Activated naive CD8-positive, alpha-beta T cell treated with anti-CD3 and anti-CD28 coated beads, Interleukin-2, amount 10 ng/mL, durations not matched to agents 7 days and 5 days (primary cell): Measurements from ENCODE around the gene NEK6. TPM values are rescaled to one million over a fixed set of nuclear protein-coding genes. Genes with fewer than 3 reads are reported as not detected.
A peak's percentile ranks its signal among the peaks of the same experiment; 100 is the strongest.

Experiments
- ATAC-seq: fragments of 150-1000 bp; cut with Tn5 transposase; one replicate; pipeline ENCODE4 v1.10.0; 2021; ENCODE audit warnings: low read depth, moderate library complexity
- POLR2A ChIA-PET: fragments of 350-600 bp; sonication (Branson Sonifier 250); formaldehyde crosslinking; loops from one replicate; lab custom pipeline; 2021; ENCODE audit warnings: antibody characterized with exemption; lab: Charles Lee
- DNase-seq: peaks from one replicate; pipeline ENCODE4 v3.0.0; 2021
- H3K27ac Mint-ChIP-seq: one replicate; pipeline ENCODE4 v1.8.0; 2022; ENCODE audit warnings: mild to moderate bottlenecking, mixed read lengths
- H3K27me3 Mint-ChIP-seq: one replicate; pipeline ENCODE4 v1.8.0; 2022; ENCODE audit warnings: mild to moderate bottlenecking, moderate library complexity, mixed read lengths
- H3K36me3 Mint-ChIP-seq: one replicate; pipeline ENCODE4 v1.8.0; 2021; ENCODE audit warnings: mild to moderate bottlenecking, mixed read lengths
- H3K4me1 Mint-ChIP-seq: one replicate; pipeline ENCODE4 v1.8.0; 2021; ENCODE audit warnings: mixed read lengths
- H3K4me3 Mint-ChIP-seq: one replicate; pipeline ENCODE4 v1.8.0; 2022; ENCODE audit warnings: mild to moderate bottlenecking, moderate library complexity, mixed read lengths
- H3K9me3 Mint-ChIP-seq: one replicate; pipeline ENCODE4 v1.8.0; 2021; ENCODE audit warnings: mixed read lengths
- total RNA-seq, 2 experiments: library from RNA; stranded (reverse); gene quantifications; one replicate each; pipeline ENCODE4 v1.2.3, GENCODE V29; 2021

The NEK6 gene
- total RNA-seq, 2 experiments from 2014 or later = 8.1 to 10.9 TPM

GRCh38 chr9:124217836-124218437 lies 39.8 kb upstream of the NEK6 start:
- no peaks in the 10 kb centered on the region for H3K9me3 Mint-ChIP-seq
- peaks cover 6% of the 10 kb centered on the region for H3K27me3 Mint-ChIP-seq
- POLR2A ChIA-PET = interaction anchor here (0.8 to 4.9 kb wide), 3 partner anchors 11 to 21 kb away, joined by 3 to 38 read pairs (median 6); no protein-coding TSS in a partner anchor
- DNase-seq (no peak), ATAC-seq (no peak)
- peaks cover 61% of the 10 kb centered on the region for H3K4me1 Mint-ChIP-seq
- peak overlapping the region; percentile 53 for H3K4me3 Mint-ChIP-seq
- peak overlapping the region; percentile 87 for H3K27ac Mint-ChIP-seq
- no peaks in the 10 kb centered on the region for H3K36me3 Mint-ChIP-seq

- POLR2A ChIA-PET = interaction anchor here (0.8 to 4.9 kb wide), 2 partner anchors 12 to 16 kb away, joined by 3 to 38 read pairs; no protein-coding TSS in a partner anchor
- Mint-ChIP-seq H3K4me1 (peaks cover 64% of the 10 kb centered on the region), H3K27ac (peak overlapping the region; percentile 87), H3K27me3 (peaks cover 6% of the 10 kb centered on the region), H3K36me3 (no peaks in the 10 kb centered on the region), H3K4me3 (peak overlapping the region; percentile 40), H3K9me3 (no peaks in the 10 kb centered on the region)
- ATAC-seq (peak; percentile 21), DNase-seq (no peak)
These were observed 39.2 kb upstream of the NEK6 start for GRCh38 chr9:124218438-124218982.

- ATAC-seq = no peak
- H3K9me3 Mint-ChIP-seq = no peaks in the 10 kb centered on the region
- H3K27me3 Mint-ChIP-seq = peaks cover 6% of the 10 kb centered on the region
- POLR2A ChIA-PET = interaction anchor here (0.8 to 4.9 kb wide), 2 partner anchors 12 to 16 kb away, joined by 3 to 38 read pairs; no protein-coding TSS in a partner anchor
- peaks cover 61% of the 10 kb centered on the region for H3K4me1 Mint-ChIP-seq
- H3K27ac Mint-ChIP-seq = peak overlapping the region; percentile 87
- no peak for DNase-seq
- H3K36me3 Mint-ChIP-seq = no peaks in the 10 kb centered on the region
- H3K4me3 Mint-ChIP-seq = peak overlapping the region; percentile 40
These were observed 38.7 kb upstream of the NEK6 start for GRCh38 chr9:124218987-124219461.

GRCh38 chr9:124220946-124221451 lies 36.8 kb upstream of the NEK6 start:
- DNase-seq (no peak), ATAC-seq (no peak)
- Mint-ChIP-seq H3K4me1 (peaks cover 48% of the 10 kb centered on the region), H3K9me3 (no peaks in the 10 kb centered on the region), H3K36me3 (no peaks in the 10 kb centered on the region), H3K4me3 (no peak overlapping the region), H3K27me3 (peaks cover 10% of the 10 kb centered on the region), H3K27ac (no peak overlapping the region)
- POLR2A ChIA-PET = no interaction called here

GRCh38 chr9:124221676-124222075 lies 36.1 kb upstream of the NEK6 start:
- Mint-ChIP-seq H3K4me1 (peaks cover 42% of the 10 kb centered on the region), H3K36me3 (no peaks in the 10 kb centered on the region), H3K27ac (peak overlapping the region; percentile 0), H3K9me3 (no peaks in the 10 kb centered on the region), H3K27me3 (peaks cover 12% of the 10 kb centered on the region), H3K4me3 (no peak overlapping the region)
- POLR2A ChIA-PET = no interaction called here
- no peak for ATAC-seq
- DNase-seq = no peak

- Mint-ChIP-seq H3K27me3 (peaks cover 14% of the 10 kb centered on the region), H3K4me3 (no peak overlapping the region), H3K9me3 (no peaks in the 10 kb centered on the region), H3K27ac (no peak overlapping the region), H3K36me3 (no peaks in the 10 kb centered on the region), H3K4me1 (peaks cover 38% of the 10 kb centered on the region)
- POLR2A ChIA-PET = no interaction called here
- ATAC-seq (no peak), DNase-seq (no peak)
These were observed 35.6 kb upstream of the NEK6 start for GRCh38 chr9:124222109-124222508.

GRCh38 chr9:124222918-124223720 lies 34.6 kb upstream of the NEK6 start:
- H3K27ac Mint-ChIP-seq = no peak overlapping the region
- H3K9me3 Mint-ChIP-seq = no peaks in the 10 kb centered on the region
- peaks cover 28% of the 10 kb centered on the region for H3K4me1 Mint-ChIP-seq
- DNase-seq (no peak), ATAC-seq (no peak)
- POLR2A ChIA-PET = no interaction called here
- no peaks in the 10 kb centered on the region for H3K36me3 Mint-ChIP-seq
- H3K27me3 Mint-ChIP-seq = peaks cover 16% of the 10 kb centered on the region
- no peak overlapping the region for H3K4me3 Mint-ChIP-seq

- POLR2A ChIA-PET = interaction anchor here (1.5 kb wide), 1 partner anchor 10 kb away, joined by 4 read pairs; no protein-coding TSS in a partner anchor
- peaks cover 13% of the 10 kb centered on the region for H3K4me1 Mint-ChIP-seq
These were observed 31.8 kb upstream of the NEK6 start for GRCh38 chr9:124225945-124226344.

GRCh38 chr9:124228516-124228915 lies 29.2 kb upstream of the NEK6 start:
- no peak overlapping the region for H3K4me3 Mint-ChIP-seq
- DNase-seq (no peak), ATAC-seq (no peak)
- H3K27ac Mint-ChIP-seq = no peak overlapping the region
- peaks cover 1% of the 10 kb centered on the region for H3K9me3 Mint-ChIP-seq
- H3K36me3 Mint-ChIP-seq = no peaks in the 10 kb centered on the region
- peaks cover 29% of the 10 kb centered on the region for H3K27me3 Mint-ChIP-seq
- POLR2A ChIA-PET = no interaction called here
- peaks cover 5% of the 10 kb centered on the region for H3K4me1 Mint-ChIP-seq

More at GRCh38 chr9:124225945-124226344, 31.8 kb upstream of the NEK6 start:
- ATAC-seq = no peak
- Mint-ChIP-seq H3K9me3 (no peaks in the 10 kb centered on the region), H3K4me3 (no peak overlapping the region), H3K27me3 (peaks cover 17% of the 10 kb centered on the region), H3K27ac (no peak overlapping the region), H3K36me3 (no peaks in the 10 kb centered on the region)
- no peak for DNase-seq

GRCh38 chr9:124231095-124231737 lies 26.5 kb upstream of the NEK6 start:
- Mint-ChIP-seq H3K36me3 (peaks cover 2% of the 10 kb centered on the region), H3K9me3 (peaks cover 1% of the 10 kb centered on the region), H3K4me3 (no peak overlapping the region), H3K27ac (no peak overlapping the region), H3K4me1 (peaks cover 3% of the 10 kb centered on the region), H3K27me3 (peaks cover 38% of the 10 kb centered on the region)
- ATAC-seq (no peak), DNase-seq (no peak)
- POLR2A ChIA-PET = no interaction called here

GRCh38 chr9:124238546-124239140 lies 19.1 kb upstream of the NEK6 start:
- ATAC-seq (peak; percentile 55), DNase-seq (peak; percentile 34)
- peak overlapping the region; percentile 27 for H3K27ac Mint-ChIP-seq
- H3K27me3 Mint-ChIP-seq = peaks cover 33% of the 10 kb centered on the region
- POLR2A ChIA-PET = interaction anchor here (1.6 kb wide), 1 partner anchor 22 kb away, joined by 6 read pairs; no protein-coding TSS in a partner anchor
- peaks cover 27% of the 10 kb centered on the region for H3K4me1 Mint-ChIP-seq
- H3K9me3 Mint-ChIP-seq = peaks cover 1% of the 10 kb centered on the region
- peak overlapping the region; percentile 45 for H3K4me3 Mint-ChIP-seq
- H3K36me3 Mint-ChIP-seq = peaks cover 4% of the 10 kb centered on the region

GRCh38 chr9:124239249-124240073 lies 18.3 kb upstream of the NEK6 start:
- ATAC-seq = no peak
- Mint-ChIP-seq H3K27ac (no peak overlapping the region), H3K27me3 (peaks cover 32% of the 10 kb centered on the region), H3K4me3 (no peak overlapping the region), H3K36me3 (peaks cover 2% of the 10 kb centered on the region), H3K4me1 (peaks cover 30% of the 10 kb centered on the region), H3K9me3 (peaks cover 1% of the 10 kb centered on the region)
- DNase-seq = peak; percentile 17
- POLR2A ChIA-PET = interaction anchor here (1.6 kb wide), 1 partner anchor 22 kb away, joined by 6 read pairs; no protein-coding TSS in a partner anchor
